HG03135 (cell line): ENCODE measurements around the gene PAPPA2.
"Not testable (repeated sequence)": the region's sequence is repeated elsewhere in the genome, so short reads cannot be mapped to it uniquely, and the experiment has no call there.

Experiments
- ATAC-seq: cut with Tn5 transposase; IDR thresholded peaks from one replicate; pipeline ENCODE4 v1.9.1; 2021; ENCODE audit warnings: mild to moderate bottlenecking, moderate library complexity; ENCODE audit not compliant: unreplicated experiment

PAPPA2 gene

GRCh38 chr1:176545034-176545639 lies 82.2 kb downstream of the PAPPA2 start:
- ATAC-seq, result no peak

DNA sequence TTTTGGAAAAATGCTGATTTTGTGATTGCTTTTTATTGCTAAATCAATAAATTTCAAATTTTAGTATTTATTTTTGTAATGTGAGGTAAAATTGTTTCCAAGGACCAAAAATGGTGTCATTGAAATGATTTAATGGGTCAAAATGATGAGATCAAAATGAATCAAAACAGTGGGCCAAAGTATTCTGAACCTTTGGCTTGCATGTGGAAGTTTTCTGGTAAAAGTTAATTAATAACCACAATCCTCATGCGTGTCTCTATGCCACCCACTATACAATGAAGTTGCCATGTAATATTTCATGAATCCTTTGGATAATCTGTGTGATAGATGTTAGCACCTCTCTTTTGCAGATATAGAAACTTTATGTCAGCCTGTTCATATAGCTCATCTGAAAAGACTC lies 83.8 kb downstream of the PAPPA2 start:
- ATAC-seq, result no peak

DNA sequence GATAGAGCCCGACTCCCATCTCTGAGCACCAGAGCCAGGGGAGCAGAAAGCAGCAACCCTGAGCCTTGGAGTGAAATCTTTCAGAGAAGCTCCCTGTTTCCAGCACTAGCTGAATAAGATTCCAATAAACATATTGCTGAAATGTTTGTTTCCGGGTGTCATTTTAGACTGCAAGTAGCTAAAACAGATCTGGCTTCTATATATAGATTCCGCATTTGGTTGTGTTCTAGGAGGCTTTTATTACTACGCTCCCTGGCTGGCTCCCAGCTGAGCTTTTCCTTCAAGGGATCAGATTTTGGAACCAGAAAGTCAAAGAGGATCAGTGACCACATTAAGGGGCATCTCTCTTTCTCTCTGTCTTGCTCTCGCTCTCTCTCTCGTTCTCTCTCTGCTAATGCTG lies 88.2 kb downstream of the PAPPA2 start:
- no peak for ATAC-seq

DNA sequence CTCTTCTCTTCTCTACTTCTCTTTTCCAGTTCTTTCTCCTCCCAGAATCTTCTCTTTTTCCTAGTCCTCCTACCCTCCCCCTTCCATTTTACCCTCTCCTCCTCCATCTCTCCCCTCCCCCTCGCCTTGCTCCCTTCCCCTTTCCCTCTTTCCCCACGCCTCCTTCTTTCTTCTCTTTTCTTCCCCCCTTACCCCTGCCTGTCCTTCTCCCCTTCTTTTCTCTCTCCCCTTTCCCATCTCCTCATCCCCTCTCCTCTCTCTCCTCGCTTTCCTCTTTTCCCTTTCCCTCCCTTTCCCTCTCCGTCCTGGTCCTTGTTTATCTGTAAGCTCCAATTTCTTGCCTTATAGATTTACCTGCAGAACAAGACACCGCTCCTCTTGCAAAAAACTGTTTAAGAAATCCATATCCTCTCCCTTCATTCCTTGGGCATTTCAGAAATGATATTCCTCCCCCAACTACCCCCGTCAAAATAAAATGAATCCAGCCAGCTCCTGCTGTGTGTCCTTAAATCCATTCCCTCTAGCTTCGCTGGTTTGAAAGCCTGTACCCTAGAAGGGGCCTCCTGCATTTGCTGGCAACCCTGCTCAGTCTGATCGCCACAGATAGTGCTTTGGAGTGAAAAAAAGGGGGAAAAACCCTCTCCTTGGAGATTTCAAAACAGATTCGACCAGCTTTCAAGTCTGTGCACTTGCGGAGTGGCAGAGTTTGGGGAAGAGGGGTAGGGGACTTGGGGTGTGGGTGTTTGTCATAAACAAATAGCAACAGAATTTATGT lies 89.4 kb downstream of the PAPPA2 start:
- ATAC-seq, result no peak

DNA sequence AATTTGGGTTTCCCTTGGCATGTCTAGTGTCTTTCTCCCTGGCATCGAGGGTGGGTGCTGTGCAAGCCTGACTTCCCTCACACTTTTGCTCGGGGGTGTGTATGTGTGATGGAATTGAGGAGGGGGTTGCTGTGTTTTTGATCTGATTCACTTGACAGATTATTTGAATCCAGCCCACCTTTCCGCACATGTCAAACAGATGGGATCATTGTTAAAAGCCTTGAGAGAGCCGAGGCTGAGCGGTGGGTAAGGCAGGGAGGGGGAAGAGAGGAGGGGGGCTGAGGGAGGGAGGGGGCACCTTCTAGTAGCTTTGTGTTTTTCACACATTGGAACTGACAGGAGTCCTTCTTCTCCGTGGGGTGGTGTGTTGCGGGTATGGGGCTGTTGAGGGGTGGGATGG lies 90.0 kb downstream of the PAPPA2 start:
- no peak for ATAC-seq

GRCh38 chr1:176556288-176556687 lies 93.3 kb downstream of the PAPPA2 start:
- no peak for ATAC-seq

DNA sequence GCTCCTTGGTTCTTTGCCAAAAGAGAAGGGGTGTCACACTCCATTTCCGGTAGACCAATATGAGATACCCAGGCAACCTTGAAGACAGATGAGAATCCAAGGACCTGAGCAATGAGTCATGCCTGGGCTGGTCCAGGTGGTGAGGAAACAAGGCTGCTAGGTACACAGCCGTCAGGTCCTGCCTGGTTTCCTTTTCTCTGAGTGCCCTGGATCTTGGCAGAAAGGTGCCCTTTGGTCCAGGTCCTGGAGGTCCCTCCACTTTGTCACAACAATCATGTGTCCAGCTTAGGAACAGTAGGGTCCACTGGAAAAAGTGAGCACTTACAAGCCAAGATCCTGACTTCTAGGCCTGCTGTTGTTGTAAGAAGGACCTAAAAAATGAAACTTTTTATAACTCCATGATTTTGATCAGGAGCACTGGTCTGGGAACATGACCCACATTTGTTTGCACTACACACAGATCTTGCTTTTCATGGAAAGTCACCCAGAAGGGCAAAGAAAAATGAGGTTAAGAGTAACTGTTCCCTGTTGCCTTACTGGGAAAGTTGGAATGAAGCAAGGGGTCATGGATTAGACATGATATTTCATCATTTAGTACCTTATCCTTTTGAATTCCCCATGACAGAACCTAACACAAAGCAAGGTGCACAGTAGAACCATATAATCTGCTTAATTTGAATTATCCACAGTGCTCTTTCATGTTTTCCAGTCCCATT lies 94.7 kb downstream of the PAPPA2 start:
- no peak for ATAC-seq

- no peak for ATAC-seq
Measured at GRCh38 chr1:176558561-176558960, 95.6 kb downstream of the PAPPA2 start.

DNA sequence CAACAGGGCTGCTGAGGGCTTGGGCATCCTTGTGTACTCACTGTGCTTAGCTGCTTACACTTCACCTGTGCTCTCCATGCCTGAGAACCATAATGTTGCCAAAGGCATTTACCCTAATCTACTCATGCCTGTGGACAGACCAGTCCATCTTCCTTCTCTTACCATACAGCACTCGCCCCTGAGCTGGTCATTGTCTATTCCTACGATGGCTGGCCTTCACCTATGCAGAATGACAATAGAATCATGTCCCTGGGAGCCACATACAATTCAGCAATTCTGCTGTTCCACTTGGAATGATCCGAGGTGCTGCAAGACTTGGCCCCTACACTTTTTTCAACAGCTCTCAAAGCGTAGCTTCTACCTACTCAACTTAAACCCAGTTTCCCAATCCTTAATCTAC lies 96.5 kb downstream of the PAPPA2 start:
- no peak for ATAC-seq

GRCh38 chr1:176559878-176560277 lies 96.9 kb downstream of the PAPPA2 start:
- ATAC-seq, result no peak

DNA sequence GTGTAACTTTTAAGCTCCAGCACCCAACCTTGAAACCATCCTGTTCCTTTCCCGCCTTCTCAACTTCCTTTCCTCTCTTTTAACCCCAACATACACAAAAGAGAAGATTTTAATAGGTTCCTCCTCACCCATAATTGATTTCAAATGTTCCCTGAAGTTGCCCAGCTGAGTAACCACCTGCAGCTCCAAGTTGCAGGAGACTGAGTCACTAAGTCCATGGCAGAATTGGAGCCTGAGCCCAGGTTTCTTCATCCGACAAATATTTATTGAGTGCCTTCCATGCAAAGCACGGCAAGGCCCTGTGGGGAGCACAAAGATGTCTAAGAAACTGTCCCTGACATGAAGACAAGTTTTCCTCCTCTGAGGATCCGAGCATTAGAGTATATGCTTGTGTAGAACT lies 97.7 kb downstream of the PAPPA2 start:
- no peak for ATAC-seq

DNA sequence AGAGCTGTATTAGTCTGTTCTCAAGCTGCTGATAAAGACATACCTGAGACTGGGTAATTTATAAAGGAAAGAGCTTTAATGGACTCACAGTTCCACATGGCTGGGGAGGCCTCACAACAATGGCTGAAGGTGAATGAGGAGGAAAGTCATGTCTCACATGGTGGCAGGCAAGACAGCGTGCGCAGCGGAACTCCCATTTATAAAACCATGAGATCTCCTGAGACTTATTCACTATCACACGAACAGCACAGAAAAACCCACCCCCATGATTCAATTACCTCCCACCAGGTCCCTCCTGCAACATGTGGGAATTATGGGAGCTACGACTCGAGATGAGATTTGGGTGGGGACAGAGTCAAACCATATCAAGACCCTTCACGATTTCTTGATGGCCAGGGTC lies 98.8 kb downstream of the PAPPA2 start:
- ATAC-seq, result not testable (repeated sequence)

GRCh38 chr1:176566004-176566975 lies 103.3 kb downstream of the PAPPA2 start:
- no peak for ATAC-seq

DNA sequence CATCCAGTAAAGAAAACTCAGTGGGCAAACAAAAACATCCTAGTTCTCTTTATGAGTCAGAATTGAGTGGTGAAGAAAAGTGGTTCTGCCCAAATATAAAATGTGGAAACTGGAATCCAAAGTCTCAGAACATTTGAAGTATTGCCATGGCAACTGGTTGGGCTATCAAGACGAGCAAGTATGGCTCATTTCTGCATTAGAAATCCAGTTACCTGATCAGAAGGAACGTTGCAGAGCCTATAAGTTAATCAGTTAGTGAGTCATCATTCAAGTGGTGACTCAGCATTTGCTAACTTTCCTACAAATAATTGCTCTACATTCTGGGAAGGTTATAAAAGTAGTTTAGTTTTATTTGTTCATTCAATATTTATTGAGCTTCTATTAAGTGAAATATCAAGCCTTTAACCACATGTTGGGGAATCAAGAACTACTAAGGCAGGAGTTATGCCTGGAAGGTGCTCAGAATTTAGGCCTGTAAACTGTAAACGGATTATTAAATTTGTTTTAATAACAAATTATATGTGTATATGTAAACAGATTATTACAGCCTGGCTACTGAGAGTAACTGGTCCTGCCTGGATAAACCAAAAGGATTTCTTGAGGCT lies 104.3 kb downstream of the PAPPA2 start:
- no peak for ATAC-seq

DNA sequence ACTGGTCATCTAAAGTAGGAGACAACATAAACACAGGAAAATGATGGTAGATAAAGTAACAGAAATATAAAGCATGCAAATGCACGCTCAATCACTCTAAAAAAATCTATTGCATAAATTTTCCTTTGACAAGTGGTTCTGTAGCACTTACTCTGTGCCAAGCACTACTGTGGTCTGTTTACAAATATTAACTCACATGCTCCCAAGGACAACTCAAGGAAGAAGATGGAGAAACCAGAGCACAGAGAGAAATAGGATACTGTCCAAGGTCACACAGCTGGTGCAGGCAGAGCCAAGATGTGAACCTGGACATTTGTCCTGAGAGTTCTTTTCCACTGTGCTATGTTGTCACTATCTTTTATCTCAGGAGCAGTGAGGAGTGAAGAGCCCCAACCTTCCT lies 105.2 kb downstream of the PAPPA2 start:
- ATAC-seq, result no peak

GRCh38 chr1:176574756-176575155 lies 111.8 kb downstream of the PAPPA2 start:
- no peak for ATAC-seq

- no peak for ATAC-seq
Measured at GRCh38 chr1:176575991-176576390, 113.0 kb downstream of the PAPPA2 start.

- ATAC-seq, result no peak
Measured at GRCh38 chr1:176576670-176577069, 113.7 kb downstream of the PAPPA2 start.

- no peak for ATAC-seq
Measured at GRCh38 chr1:176577646-176578197, 114.7 kb downstream of the PAPPA2 start.

DNA sequence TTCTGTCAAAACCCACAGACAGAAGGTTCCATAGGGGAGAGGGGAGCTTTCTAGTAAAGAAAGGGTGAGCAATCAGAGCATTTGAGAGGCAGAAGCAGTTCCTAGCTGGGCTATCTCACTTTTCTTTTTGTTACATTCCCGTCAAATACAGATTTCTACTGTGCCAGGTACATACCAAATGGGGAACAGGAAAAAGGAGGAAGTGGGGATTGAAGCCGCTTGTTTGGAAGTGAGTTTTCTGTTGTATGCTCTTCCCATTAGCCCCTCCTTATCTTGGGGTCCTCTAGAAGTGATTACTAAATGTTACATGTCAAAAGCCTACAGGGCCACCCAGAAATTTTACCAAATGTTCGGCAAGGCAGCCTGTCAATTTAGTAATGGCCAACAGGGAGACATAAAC lies 116.1 kb downstream of the PAPPA2 start:
- ATAC-seq, result no peak
